NCI-H2107 (cell line): Measurements from ENCODE around the gene FGB.
"Not testable (repeated sequence)": the region's sequence is repeated elsewhere in the genome, so short reads cannot be mapped to it uniquely, and the experiment has no call there.

Experiments
- DNase-seq: peaks from one replicate; lab custom pipeline; 2025; lab: John Stamatoyannopoulos, UW

Gene FGB

GRCh38 chr4:154566639-154567204 lies 3.9 kb downstream of the FGB start:
- DNase-seq: no peak

GRCh38 chr4:154569028-154569427 lies 6.2 kb downstream of the FGB start:
- DNase-seq: no peak

- DNase-seq: no peak
Observed at GRCh38 chr4:154569584-154569983, 6.8 kb downstream of the FGB start.

GRCh38 chr4:154573190-154573870 lies 10.5 kb downstream of the FGB start:
- DNase-seq: no peak

- DNase-seq: no peak
Observed at GRCh38 chr4:154574311-154574710, 11.5 kb downstream of the FGB start.

GRCh38 chr4:154577324-154577723 lies 14.5 kb downstream of the FGB start:
- DNase-seq: no peak

- no peak for DNase-seq
Observed at GRCh38 chr4:154578919-154579318, 16.1 kb downstream of the FGB start.

- no peak for DNase-seq
Observed at GRCh38 chr4:154579927-154580326, 17.1 kb downstream of the FGB start.

- no peak for DNase-seq
Observed at GRCh38 chr4:154582723-154583122, 19.9 kb downstream of the FGB start.

GRCh38 chr4:154583230-154583629 lies 20.4 kb downstream of the FGB start:
- DNase-seq: no peak

GRCh38 chr4:154583677-154584076 lies 20.9 kb downstream of the FGB start:
- no peak for DNase-seq

GRCh38 chr4:154584259-154584658 lies 21.4 kb downstream of the FGB start:
- no peak for DNase-seq

- no peak for DNase-seq
Observed at GRCh38 chr4:154585369-154586018, 22.7 kb downstream of the FGB start.

GRCh38 chr4:154586296-154587033 lies 23.7 kb downstream of the FGB start:
- no peak for DNase-seq

GRCh38 chr4:154588198-154588597 lies 25.4 kb downstream of the FGB start:
- no peak for DNase-seq

GRCh38 chr4:154589296-154590197 lies 26.7 kb downstream of the FGB start:
- DNase-seq: no peak

- no peak for DNase-seq
Observed at GRCh38 chr4:154590329-154591006, 27.7 kb downstream of the FGB start, which contains the start of gene FGA. Gene FGA (minus strand): TSS chr4:154590742. CDS start chr4:154590687, 55 bp downstream.

GRCh38 chr4:154591890-154592289 lies 29.1 kb downstream of the FGB start:
- no peak for DNase-seq

GRCh38 chr4:154593868-154594267 lies 31.1 kb downstream of the FGB start:
- no peak for DNase-seq

GRCh38 chr4:154594343-154594742 lies 31.5 kb downstream of the FGB start:
- not testable (repeated sequence) for DNase-seq

- no peak for DNase-seq
Observed at GRCh38 chr4:154595807-154596206, 33.0 kb downstream of the FGB start.
